K562 (cell line): ENCODE data around the gene DNAJB6. TPM values are rescaled to one million over a fixed set of nuclear protein-coding genes. Genes with fewer than 3 reads are reported as not detected.

ENCODE experiments used
- POLR2AphosphoS2 ChIP-seq: IDR thresholded peaks from 2 replicates; pipeline ENCODE4 v1.6.1; 2012; ENCODE audit warnings: low read length, improper control_type of control experiment
- PYGO2 ChIP-seq: fragments of 450-650 bp; IDR thresholded peaks from 2 replicates; pipeline ENCODE4 v1.6.1; 2016; ENCODE audit warnings: mild to moderate bottlenecking, missing genetic modification characterization, moderate library complexity, missing compliant biosample characterization
- ZNF274 ChIP-seq: IDR thresholded peaks from 2 replicates; pipeline ENCODE4 v1.6.1; 2011; ENCODE audit warnings: low read depth, mild to moderate bottlenecking, low read length, moderate library complexity, borderline replicate concordance
- polyA plus RNA-seq, 8 experiments: library from polyadenylated mRNA; depleted of rRNA in 4 of 8; stranded (reverse) in 5 of 8; unstranded in 3 of 8; fragments of >200 nt; fragmentation: Nextera tagmentation in 2 of 8; fragmentation: Illumina TruSeq in 1 of 8; extraction: Ambion mirVana in 2 of 8; extraction: Trizol in 1 of 8; gene quantifications; 2 replicates each; pipeline versions ENCODE4 v1.2.1 to v1.2.3, GENCODE V29; 2011 to 2014; ENCODE audit warnings: inconsistent platforms in 1 of 8, missing spikeins in 1 of 8
- total RNA-seq, 7 experiments: library from RNA; depleted of rRNA in 6 of 7; stranded (reverse); fragments of >200 nt in 6 of 7; fragmentation: Illumina TruSeq in 2 of 7; extraction: Trizol in 2 of 7; gene quantifications; 2 replicates each; pipeline versions ENCODE4 v1.2.1 to v1.2.3, GENCODE V29; 2011 to 2021; ENCODE audit warnings: low replicate concordance in 1 of 7
- TF ChIP-seq, protein P1 (sequence below), 2 experiments: fragments of 450-650 bp; IDR thresholded peaks; 2 replicates each; pipeline ENCODE4 v1.6.1; 2016; ENCODE audit warnings: mild to moderate bottlenecking in 2 of 2, borderline replicate concordance in 1 of 2, low read depth in 1 of 2, moderate library complexity in 1 of 2

Gene DNAJB6
- total and polyA plus RNA-seq, 9 of the 15 experiments (the other 6 are each of a cell fraction or from before 2014, with no cell fraction given) = 84.5 to 158 (median 135) TPM

DNA sequence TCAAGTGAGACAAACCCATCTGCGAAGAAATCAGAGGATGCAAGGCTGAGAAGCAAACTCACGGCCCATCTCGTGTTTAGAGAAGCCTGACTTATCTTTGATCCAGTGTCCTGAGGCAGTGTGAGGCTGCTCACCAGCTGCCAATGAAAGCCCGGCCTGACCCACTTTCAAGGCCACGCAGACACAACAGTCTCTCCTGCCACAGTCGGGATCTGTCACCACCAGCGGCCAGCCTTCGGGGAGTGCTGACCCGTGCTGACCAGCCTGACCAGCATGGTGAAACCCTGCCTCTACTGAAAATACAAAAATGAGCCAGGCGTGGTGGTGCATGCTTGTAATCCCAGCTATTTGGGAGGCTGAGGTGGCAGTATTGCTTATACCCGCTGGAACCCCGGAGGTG is 7.4 kb upstream of the DNAJB6 start (continued):
- TF ChIP-seq, protein P1, sequence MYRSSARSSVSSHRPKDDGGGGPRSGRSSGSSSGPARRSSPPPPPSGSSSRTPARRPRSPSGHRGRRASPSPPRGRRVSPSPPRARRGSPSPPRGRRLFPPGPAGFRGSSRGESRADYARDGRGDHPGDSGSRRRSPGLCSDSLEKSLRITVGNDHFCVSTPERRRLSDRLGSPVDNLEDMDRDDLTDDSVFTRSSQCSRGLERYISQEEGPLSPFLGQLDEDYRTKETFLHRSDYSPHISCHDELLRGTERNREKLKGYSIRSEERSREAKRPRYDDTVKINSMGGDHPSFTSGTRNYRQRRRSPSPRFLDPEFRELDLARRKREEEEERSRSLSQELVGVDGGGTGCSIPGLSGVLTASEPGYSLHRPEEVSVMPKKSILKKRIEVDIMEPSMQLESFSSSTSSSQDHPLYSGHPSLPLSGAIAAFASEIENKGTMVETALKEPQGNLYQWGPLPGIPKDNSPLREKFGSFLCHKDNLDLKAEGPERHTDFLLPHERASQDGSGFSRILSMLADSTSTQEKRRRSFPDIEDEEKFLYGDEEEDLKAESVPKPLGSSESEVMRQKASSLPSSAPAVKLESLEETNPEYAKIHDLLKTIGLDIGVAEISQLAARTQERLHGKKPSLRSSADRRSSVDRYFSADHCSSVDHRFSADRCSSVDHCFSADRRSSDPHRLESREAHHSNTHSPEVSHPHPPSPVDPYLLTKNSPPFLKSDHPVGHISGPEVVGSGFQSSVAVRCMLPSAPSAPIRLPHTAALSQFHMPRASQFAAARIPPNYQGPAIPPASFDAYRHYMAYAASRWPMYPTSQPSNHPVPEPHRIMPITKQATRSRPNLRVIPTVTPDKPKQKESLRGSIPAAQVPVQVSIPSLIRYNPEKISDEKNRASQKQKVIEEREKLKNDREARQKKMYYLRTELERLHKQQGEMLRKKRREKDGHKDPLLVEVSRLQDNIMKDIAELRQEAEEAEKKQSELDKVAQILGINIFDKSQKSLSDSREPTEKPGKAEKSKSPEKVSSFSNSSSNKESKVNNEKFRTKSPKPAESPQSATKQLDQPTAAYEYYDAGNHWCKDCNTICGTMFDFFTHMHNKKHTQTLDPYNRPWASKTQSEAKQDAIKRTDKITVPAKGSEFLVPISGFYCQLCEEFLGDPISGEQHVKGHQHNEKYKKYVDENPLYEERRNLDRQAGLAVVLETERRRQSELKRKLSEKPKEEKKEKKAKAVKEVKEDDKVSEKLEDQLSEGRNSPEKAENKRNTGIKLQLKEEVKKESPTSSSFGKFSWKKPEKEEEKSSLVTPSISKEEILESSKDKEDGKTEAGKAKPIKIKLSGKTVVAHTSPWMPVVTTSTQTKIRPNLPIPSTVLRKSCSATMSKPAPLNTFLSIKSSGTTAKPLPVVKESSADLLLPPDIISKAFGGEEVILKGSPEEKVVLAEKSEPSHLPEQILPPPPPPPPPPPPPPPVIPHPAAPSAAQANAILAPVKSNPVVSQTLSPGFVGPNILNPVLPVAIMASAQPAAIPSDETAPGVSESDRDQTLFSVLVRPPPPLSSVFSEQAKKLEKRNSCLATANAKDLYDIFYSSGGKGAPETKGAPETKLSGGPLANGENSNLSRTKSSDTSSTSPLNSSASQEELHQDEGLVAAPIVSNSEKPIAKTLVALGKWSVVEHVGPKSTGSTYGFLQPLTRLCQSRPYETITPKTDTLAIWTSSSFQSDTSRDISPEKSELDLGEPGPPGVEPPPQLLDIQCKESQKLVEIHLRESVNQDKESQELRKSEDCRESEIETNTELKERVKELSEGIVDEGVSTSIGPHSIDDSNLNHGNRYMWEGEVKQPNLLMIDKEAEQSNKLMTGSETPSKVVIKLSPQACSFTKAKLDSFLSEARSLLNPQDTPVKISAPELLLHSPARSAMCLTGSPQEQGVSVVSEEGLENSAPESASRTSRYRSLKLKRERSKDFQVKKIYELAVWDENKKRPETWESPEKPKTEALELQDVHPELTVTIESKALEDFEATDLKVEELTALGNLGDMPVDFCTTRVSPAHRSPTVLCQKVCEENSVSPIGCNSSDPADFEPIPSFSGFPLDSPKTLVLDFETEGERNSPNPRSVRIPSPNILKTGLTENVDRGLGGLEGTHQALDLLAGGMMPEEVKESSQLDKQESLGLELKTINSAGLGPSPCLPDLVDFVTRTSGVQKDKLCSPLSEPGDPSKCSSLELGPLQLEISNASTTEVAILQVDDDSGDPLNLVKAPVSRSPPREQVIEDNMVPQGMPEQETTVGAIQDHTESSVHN (IDR thresholded peaks at IDR 0.05; ENCODE audit: borderline replicate concordance in 1 of 2, low read depth in 1 of 2) = no peak
- TF ChIP-seq PYGO2 (tag) (no peak), ZNF274 (no peak), POLR2AphosphoS2 (no peak)
- TF ChIP-seq, all 486 proteins: peak for 0
